ENCODE measurements around the gene AIF1L.

The AIF1L gene

DNA sequence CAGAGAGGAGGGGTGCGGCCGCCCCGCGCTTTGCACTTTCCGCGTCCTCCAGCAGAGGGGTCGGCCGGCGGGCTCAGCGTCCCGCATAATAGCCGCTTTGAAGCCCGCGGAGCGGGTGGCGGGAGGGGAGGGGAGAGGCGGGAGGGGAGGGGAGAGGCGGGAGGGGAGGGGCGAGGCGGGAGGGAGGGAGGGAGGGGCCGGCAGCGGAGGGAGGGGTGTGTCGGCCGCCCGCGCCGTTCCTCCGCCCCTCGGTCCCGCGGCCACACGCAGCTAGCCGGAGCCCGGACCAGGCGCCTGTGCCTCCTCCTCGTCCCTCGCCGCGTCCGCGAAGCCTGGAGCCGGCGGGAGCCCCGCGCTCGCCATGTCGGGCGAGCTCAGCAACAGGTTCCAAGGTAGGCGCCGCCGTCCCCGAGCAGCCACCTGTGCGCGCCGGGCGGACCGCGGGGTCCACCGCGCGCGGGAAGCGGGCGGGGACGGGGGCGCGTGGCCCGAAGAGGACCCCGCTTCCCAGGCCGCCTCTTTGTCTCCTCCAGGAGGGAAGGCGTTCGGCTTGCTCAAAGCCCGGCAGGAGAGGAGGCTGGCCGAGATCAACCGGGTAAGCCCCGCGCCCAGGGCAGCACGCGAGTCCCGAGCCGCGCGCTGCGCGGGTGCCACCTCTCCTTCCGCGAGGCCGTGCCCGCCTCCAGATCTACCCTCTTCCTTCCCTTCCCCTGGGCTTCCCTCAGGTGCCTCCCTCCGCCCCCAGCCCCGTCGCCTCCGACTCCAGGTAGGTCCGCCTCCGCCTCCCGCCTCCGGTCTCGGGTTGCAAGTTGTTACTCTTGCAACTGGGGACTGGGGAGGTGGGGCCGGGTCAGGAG, at the start of gene AIF1L:
Gene AIF1L, plus strand, starts transcription at position 263 of the 857 bp plus-strand sequence. Its CDS starts 99 bp downstream, at position 362.
- peaks cover 12% of the 10 kb centered on the region for H3K4me1 ChIP-seq (ENCODE audit: control insufficient read depth, insufficient read depth, low read length)
- no peaks in the 10 kb centered on the region for H3K36me3 ChIP-seq (ENCODE audit: control insufficient read depth in 2 of 2, insufficient read depth in 2 of 2, low read length in 2 of 2)
- peaks cover 30 to 42% of the 10 kb centered on the region in 2 donors for H3K27me3 ChIP-seq (ENCODE audit: control insufficient read depth in 1 of 2, insufficient read depth in 2 of 2, low read length in 2 of 2)
- no peak within 1 kb of the TSS for H3K27ac ChIP-seq (ENCODE audit: low read length)
- H3K4me3 ChIP-seq (ENCODE audit: low read length in 2 of 2): peak within 1 kb of the TSS; percentile 35 to 68
- no peak within 1 kb of the TSS for H3K9ac ChIP-seq (ENCODE audit: low read length in 2 of 2)
- H3K9me3 ChIP-seq (ENCODE audit: control insufficient read depth in 2 of 2, low read length in 2 of 2): no peaks in the 10 kb centered on the region

DNA sequence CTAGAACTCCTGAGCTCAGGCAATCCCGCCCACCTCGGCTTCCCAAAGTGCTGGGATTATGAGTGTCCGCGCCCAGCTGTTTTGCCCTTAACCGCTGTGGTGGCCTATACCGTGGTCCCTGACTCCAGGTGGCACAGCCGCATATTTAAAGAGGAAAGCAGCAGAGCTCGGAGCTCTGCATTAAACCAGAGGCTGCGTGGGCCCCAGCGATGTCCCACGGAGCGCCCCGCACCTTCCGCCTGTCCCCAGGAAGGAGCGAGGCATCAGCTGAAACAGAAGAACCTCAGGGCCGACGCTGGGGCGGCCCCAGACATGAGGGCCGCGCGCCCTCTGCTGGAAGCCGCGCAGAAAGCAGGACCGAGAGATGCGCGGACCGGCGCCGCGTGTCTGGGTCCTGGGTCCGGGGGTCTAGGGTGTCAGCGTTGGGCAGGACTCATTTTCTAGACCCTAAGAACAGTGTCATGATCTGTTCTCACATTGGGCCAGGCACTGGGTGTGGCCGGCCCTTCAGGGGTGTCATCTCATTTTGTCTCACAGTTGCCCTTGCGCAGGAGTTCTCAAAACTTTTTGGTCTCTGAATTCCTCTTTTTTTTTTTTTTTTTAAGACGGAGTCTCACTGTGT, 49.6 kb upstream of the AIF1L start:
- no peaks in the 10 kb centered on the region for H3K9me3 ChIP-seq (ENCODE audit: control insufficient read depth in 2 of 2, low read length in 2 of 2)
- peaks cover 0 to 5% of the 10 kb centered on the region in 2 donors for H3K27me3 ChIP-seq (ENCODE audit: control insufficient read depth in 1 of 2, insufficient read depth in 2 of 2, low read length in 2 of 2)
- no peak overlapping the region for H3K4me3 ChIP-seq (ENCODE audit: low read length in 2 of 2)
- H3K27ac ChIP-seq (ENCODE audit: low read length): no peak overlapping the region
- peaks cover 3% of the 10 kb centered on the region for H3K4me1 ChIP-seq (ENCODE audit: control insufficient read depth, insufficient read depth, low read length)
- no peak overlapping the region for H3K9ac ChIP-seq (ENCODE audit: low read length in 2 of 2)
- no peaks in the 10 kb centered on the region for H3K36me3 ChIP-seq (ENCODE audit: control insufficient read depth in 2 of 2, insufficient read depth in 2 of 2, low read length in 2 of 2)

GRCh38 chr9:131048332-131048731, 48.0 kb upstream of the AIF1L start:
- Histone ChIP-seq H3K9ac (ENCODE audit: low read length in 2 of 2) (no peak overlapping the region), H3K27me3 (ENCODE audit: control insufficient read depth in 1 of 2, insufficient read depth in 2 of 2, low read length in 2 of 2) (peaks cover 0 to 9% of the 10 kb centered on the region in 2 donors), H3K4me3 (ENCODE audit: low read length in 2 of 2) (no peak overlapping the region), H3K36me3 (ENCODE audit: control insufficient read depth in 2 of 2, insufficient read depth in 2 of 2, low read length in 2 of 2) (no peaks in the 10 kb centered on the region), H3K4me1 (ENCODE audit: control insufficient read depth, insufficient read depth, low read length) (peaks cover 3% of the 10 kb centered on the region), H3K9me3 (ENCODE audit: control insufficient read depth in 2 of 2, low read length in 2 of 2) (no peaks in the 10 kb centered on the region), H3K27ac (ENCODE audit: low read length) (no peak overlapping the region)

DNA sequence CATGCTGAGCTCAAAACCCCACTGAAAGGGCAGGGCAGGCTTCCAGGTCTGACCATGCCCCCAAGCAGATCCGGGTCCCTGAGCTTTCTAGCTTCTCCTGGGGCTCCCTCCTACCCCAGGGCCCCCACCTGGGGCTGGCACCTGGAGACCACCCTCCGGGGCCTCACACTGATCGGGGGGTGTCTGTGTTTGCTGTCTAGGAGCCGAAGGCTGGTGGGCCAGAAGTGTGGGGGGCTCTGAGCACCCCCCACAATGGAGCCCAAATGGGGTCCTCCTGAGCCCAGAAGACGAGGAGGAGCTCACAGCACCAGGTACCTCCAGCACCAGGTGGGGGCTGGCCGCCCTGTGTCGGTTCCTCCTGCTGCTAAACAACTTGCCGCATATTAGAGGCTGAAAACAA, 47.5 kb upstream of the AIF1L start:
- peaks cover 3% of the 10 kb centered on the region for H3K4me1 ChIP-seq (ENCODE audit: control insufficient read depth, insufficient read depth, low read length)
- no peaks in the 10 kb centered on the region for H3K36me3 ChIP-seq (ENCODE audit: control insufficient read depth in 2 of 2, insufficient read depth in 2 of 2, low read length in 2 of 2)
- H3K9me3 ChIP-seq (ENCODE audit: control insufficient read depth in 2 of 2, low read length in 2 of 2): no peaks in the 10 kb centered on the region
- no peak overlapping the region for H3K27ac ChIP-seq (ENCODE audit: low read length)
- peaks cover 0 to 9% of the 10 kb centered on the region in 2 donors for H3K27me3 ChIP-seq (ENCODE audit: control insufficient read depth in 1 of 2, insufficient read depth in 2 of 2, low read length in 2 of 2)
- no peak overlapping the region for H3K9ac ChIP-seq (ENCODE audit: low read length in 2 of 2)
- H3K4me3 ChIP-seq (ENCODE audit: low read length in 2 of 2): no peak overlapping the region

DNA sequence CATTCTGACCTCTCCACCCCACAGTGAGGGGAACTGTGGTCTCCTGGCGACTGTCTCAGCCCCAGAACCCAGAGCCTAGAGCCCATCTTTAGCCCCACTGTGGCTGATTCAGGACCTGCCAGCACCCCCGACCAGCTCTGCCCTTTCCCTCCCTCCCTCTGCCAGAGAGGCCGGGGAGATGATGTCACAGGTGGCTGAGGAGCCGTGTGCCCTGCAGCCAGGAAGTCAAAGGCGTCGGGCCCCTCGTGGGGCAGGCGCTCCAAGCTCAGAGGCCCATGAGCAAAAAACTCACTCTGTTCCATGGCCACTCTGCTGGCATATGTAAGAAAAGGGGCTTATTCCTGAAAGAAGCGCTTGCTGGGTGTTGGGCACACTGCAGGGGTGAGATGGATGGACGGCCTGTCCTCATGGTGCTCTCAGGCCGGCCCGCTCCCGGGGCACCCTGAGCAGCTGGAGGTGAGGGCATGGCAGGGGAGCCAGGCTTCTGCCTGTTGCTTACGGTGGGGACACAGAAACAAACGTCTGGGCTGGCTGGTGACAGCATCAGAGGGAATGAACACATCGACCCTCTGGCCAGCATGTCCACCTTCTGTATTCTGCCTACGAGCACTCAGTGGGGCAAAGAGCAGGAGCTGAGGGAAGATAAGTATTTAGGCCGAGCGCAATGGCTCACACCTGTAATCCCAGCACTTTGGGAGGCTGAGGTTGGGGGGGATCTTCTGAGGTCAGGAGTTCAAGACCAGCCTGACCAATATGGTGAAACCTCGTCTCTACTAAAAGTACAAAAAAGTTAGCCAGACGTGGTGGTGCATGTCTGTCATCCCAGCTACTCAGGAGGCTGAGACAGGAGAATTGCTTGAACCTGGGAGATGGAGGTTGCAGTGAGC, 46.3 kb upstream of the AIF1L start:
- no peaks in the 10 kb centered on the region for H3K9me3 ChIP-seq (ENCODE audit: control insufficient read depth in 2 of 2, low read length in 2 of 2)
- H3K4me3 ChIP-seq (ENCODE audit: low read length in 2 of 2): no peak overlapping the region
- no peak overlapping the region for H3K9ac ChIP-seq (ENCODE audit: low read length in 2 of 2)
- H3K27me3 ChIP-seq (ENCODE audit: control insufficient read depth in 1 of 2, insufficient read depth in 2 of 2, low read length in 2 of 2): peaks cover 0 to 9% of the 10 kb centered on the region in 2 donors
- H3K4me1 ChIP-seq (ENCODE audit: control insufficient read depth, insufficient read depth, low read length): peaks cover 3% of the 10 kb centered on the region
- H3K27ac ChIP-seq (ENCODE audit: low read length): no peak overlapping the region
- H3K36me3 ChIP-seq (ENCODE audit: control insufficient read depth in 2 of 2, insufficient read depth in 2 of 2, low read length in 2 of 2): no peaks in the 10 kb centered on the region

GRCh38 chr9:131050831-131051230, 45.5 kb upstream of the AIF1L start:
- Histone ChIP-seq H3K4me1 (ENCODE audit: control insufficient read depth, insufficient read depth, low read length) (peaks cover 3% of the 10 kb centered on the region), H3K9me3 (ENCODE audit: control insufficient read depth in 2 of 2, low read length in 2 of 2) (no peaks in the 10 kb centered on the region), H3K36me3 (ENCODE audit: control insufficient read depth in 2 of 2, insufficient read depth in 2 of 2, low read length in 2 of 2) (no peaks in the 10 kb centered on the region), H3K27me3 (ENCODE audit: control insufficient read depth in 1 of 2, insufficient read depth in 2 of 2, low read length in 2 of 2) (peaks cover 0 to 9% of the 10 kb centered on the region in 2 donors), H3K4me3 (ENCODE audit: low read length in 2 of 2) (no peak overlapping the region), H3K27ac (ENCODE audit: low read length) (no peak overlapping the region), H3K9ac (ENCODE audit: low read length in 2 of 2) (no peak overlapping the region)

DNA sequence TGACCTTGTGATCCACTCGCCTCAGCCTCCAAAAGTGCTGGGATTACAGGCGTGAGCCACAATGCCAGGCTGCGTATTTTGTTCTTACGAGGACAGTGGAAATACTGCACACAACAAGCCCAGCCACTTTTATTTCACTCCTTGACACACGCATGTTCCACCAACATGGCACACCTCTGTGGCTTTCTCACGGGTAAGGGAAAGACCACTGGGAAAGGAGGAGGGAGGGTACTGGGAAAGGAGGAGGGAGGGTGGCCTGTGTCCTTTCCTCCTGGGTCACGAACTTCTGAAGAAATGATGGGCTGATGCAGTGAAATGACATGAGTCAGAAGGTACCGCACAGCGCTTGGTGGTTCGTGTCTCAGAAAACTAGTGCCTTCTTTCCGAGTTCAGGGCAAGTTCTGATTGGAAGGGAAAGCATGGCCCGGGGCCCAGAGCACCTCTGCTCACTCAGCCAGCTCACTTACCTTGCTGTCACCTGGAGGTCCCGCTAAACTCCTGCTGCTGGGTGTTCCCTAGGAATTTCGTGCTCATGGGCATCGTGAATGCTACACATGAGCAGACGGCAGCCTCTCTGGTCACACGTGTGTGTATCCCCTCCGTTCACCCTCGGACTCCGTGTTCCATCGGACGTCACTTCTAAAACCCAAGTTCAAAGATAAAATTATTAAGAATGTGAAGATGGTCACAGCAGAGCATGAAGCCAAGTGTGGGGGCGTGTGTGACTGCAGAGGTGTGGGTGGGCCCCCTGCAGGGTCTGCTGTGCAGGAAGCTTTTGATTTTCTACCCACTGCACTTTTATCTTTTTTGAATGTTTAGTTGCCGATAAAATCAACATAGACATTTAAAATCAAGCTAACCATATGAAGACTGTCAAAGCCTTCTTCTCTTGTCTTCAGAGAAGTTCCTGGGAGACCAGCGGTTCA, 44.5 kb upstream of the AIF1L start:
- Histone ChIP-seq H3K9me3 (ENCODE audit: control insufficient read depth in 2 of 2, low read length in 2 of 2) (no peaks in the 10 kb centered on the region), H3K27ac (ENCODE audit: low read length) (no peak overlapping the region), H3K9ac (ENCODE audit: low read length in 2 of 2) (no peak overlapping the region), H3K36me3 (ENCODE audit: control insufficient read depth in 2 of 2, insufficient read depth in 2 of 2, low read length in 2 of 2) (no peaks in the 10 kb centered on the region), H3K27me3 (ENCODE audit: control insufficient read depth in 1 of 2, insufficient read depth in 2 of 2, low read length in 2 of 2) (peaks cover 0 to 11% of the 10 kb centered on the region in 2 donors), H3K4me3 (ENCODE audit: low read length in 2 of 2) (no peak overlapping the region), H3K4me1 (ENCODE audit: control insufficient read depth, insufficient read depth, low read length) (no peaks in the 10 kb centered on the region)

GRCh38 chr9:131053896-131054295, 42.4 kb upstream of the AIF1L start:
- Histone ChIP-seq H3K9ac (ENCODE audit: low read length in 2 of 2) (no peak overlapping the region), H3K4me3 (ENCODE audit: low read length in 2 of 2) (no peak overlapping the region), H3K36me3 (ENCODE audit: control insufficient read depth in 2 of 2, insufficient read depth in 2 of 2, low read length in 2 of 2) (no peaks in the 10 kb centered on the region), H3K27ac (ENCODE audit: low read length) (no peak overlapping the region), H3K4me1 (ENCODE audit: control insufficient read depth, insufficient read depth, low read length) (no peaks in the 10 kb centered on the region), H3K9me3 (ENCODE audit: control insufficient read depth in 2 of 2, low read length in 2 of 2) (no peaks in the 10 kb centered on the region), H3K27me3 (ENCODE audit: control insufficient read depth in 1 of 2, insufficient read depth in 2 of 2, low read length in 2 of 2) (peaks cover 0 to 11% of the 10 kb centered on the region in 2 donors)

- H3K36me3 ChIP-seq (ENCODE audit: control insufficient read depth in 2 of 2, insufficient read depth in 2 of 2, low read length in 2 of 2): no peaks in the 10 kb centered on the region
- no peaks in the 10 kb centered on the region for H3K4me1 ChIP-seq (ENCODE audit: control insufficient read depth, insufficient read depth, low read length)
- no peaks in the 10 kb centered on the region for H3K9me3 ChIP-seq (ENCODE audit: control insufficient read depth in 2 of 2, low read length in 2 of 2)
- no peak overlapping the region for H3K27ac ChIP-seq (ENCODE audit: low read length)
- peaks cover 0 to 8% of the 10 kb centered on the region in 2 donors for H3K27me3 ChIP-seq (ENCODE audit: control insufficient read depth in 1 of 2, insufficient read depth in 2 of 2, low read length in 2 of 2)
- H3K9ac ChIP-seq (ENCODE audit: low read length in 2 of 2): no peak overlapping the region
- no peak overlapping the region for H3K4me3 ChIP-seq (ENCODE audit: low read length in 2 of 2)
These were observed 39.4 kb upstream of the AIF1L start for GRCh38 chr9:131056781-131057506.
